ENCODE results near the gene RPTOR. TPM values are rescaled to one million over a fixed set of nuclear protein-coding genes. Genes with fewer than 3 reads are reported as not detected.

The RPTOR gene
- total RNA-seq, 1 experiment from 2014 or later = 27.0 TPM

GRCh38 chr17:80931421-80932265 is 387.0 kb downstream of the RPTOR start:
- H3K27ac ChIP-seq = no peak overlapping the region
- peaks cover 27% of the 10 kb centered on the region for H3K36me3 ChIP-seq
- no peak overlapping the region for H3K4me3 ChIP-seq

GRCh38 chr17:80935526-80935925 is 390.9 kb downstream of the RPTOR start:
- Histone ChIP-seq H3K4me1 (replicated peaks) (peaks cover 3% of the 10 kb centered on the region; the same call in 1 of the 2 replicates), H3K9me3 (replicated peaks) (no peaks in the 10 kb centered on the region)
- no peak for DNase-seq (ENCODE audit: low read depth in 1 of 2, low spot score in 2 of 2)

More at GRCh38 chr17:80931421-80932265, 387.0 kb downstream of the RPTOR start:
- H3K9me3 ChIP-seq (replicated peaks) = no peaks in the 10 kb centered on the region
- DNase-seq (ENCODE audit: low read depth in 1 of 2, low spot score in 2 of 2) = no peak
- H3K27me3 ChIP-seq (replicated peaks) = no peaks in the 10 kb centered on the region
- peaks cover 3% of the 10 kb centered on the region; the same call in 1 of the 2 replicates for H3K4me1 ChIP-seq (replicated peaks)

GRCh38 chr17:80936218-80936617 is 391.6 kb downstream of the RPTOR start:
- Histone ChIP-seq H3K9me3 (replicated peaks) (no peaks in the 10 kb centered on the region), H3K4me3 (no peak overlapping the region), H3K27ac (no peak overlapping the region), H3K36me3 (peaks cover 22% of the 10 kb centered on the region), H3K4me1 (replicated peaks) (peaks cover 3% of the 10 kb centered on the region; the same call in 1 of the 2 replicates), H3K27me3 (replicated peaks) (no peaks in the 10 kb centered on the region)
- no peak for DNase-seq (ENCODE audit: low read depth in 1 of 2, low spot score in 2 of 2)

More at GRCh38 chr17:80935526-80935925, 390.9 kb downstream of the RPTOR start:
- H3K27me3 ChIP-seq (replicated peaks) = no peaks in the 10 kb centered on the region
- peaks cover 22% of the 10 kb centered on the region for H3K36me3 ChIP-seq
- no peak overlapping the region for H3K27ac ChIP-seq
- H3K4me3 ChIP-seq = no peak overlapping the region

- DNase-seq (ENCODE audit: low read depth in 1 of 2, low spot score in 2 of 2) = no peak
These were observed 392.1 kb downstream of the RPTOR start for GRCh38 chr17:80936723-80937122.

GRCh38 chr17:80937462-80938381 is 393.1 kb downstream of the RPTOR start:
- no peak for DNase-seq (ENCODE audit: low read depth in 1 of 2, low spot score in 2 of 2)
- no peaks in the 10 kb centered on the region; the same call in 1 of the 2 replicates for H3K4me1 ChIP-seq (replicated peaks)
- H3K36me3 ChIP-seq = peaks cover 21% of the 10 kb centered on the region
- H3K4me3 ChIP-seq = no peak overlapping the region
- H3K9me3 ChIP-seq (replicated peaks) = no peaks in the 10 kb centered on the region
- H3K27ac ChIP-seq = no peak overlapping the region
- no peaks in the 10 kb centered on the region for H3K27me3 ChIP-seq (replicated peaks)

More at GRCh38 chr17:80936723-80937122, 392.1 kb downstream of the RPTOR start:
- H3K9me3 ChIP-seq (replicated peaks) = no peaks in the 10 kb centered on the region
- H3K36me3 ChIP-seq = peaks cover 24% of the 10 kb centered on the region
- no peaks in the 10 kb centered on the region; the same call in 1 of the 2 replicates for H3K4me1 ChIP-seq (replicated peaks)
- no peak overlapping the region for H3K4me3 ChIP-seq
- no peak overlapping the region for H3K27ac ChIP-seq
- no peaks in the 10 kb centered on the region for H3K27me3 ChIP-seq (replicated peaks)

- H3K27ac ChIP-seq = no peak overlapping the region
- no peak for DNase-seq (ENCODE audit: low read depth in 1 of 2, low spot score in 2 of 2)
- H3K4me3 ChIP-seq = no peak overlapping the region
- H3K4me1 ChIP-seq (replicated peaks) = no peaks in the 10 kb centered on the region; the same call in 1 of the 2 replicates
- H3K9me3 ChIP-seq (replicated peaks) = no peaks in the 10 kb centered on the region
- H3K27me3 ChIP-seq (replicated peaks) = no peaks in the 10 kb centered on the region
- peaks cover 27% of the 10 kb centered on the region for H3K36me3 ChIP-seq
These were observed 393.9 kb downstream of the RPTOR start for GRCh38 chr17:80938556-80938955.

- Histone ChIP-seq H3K4me1 (replicated peaks) (no peaks in the 10 kb centered on the region; the same call in 1 of the 2 replicates), H3K9me3 (replicated peaks) (no peaks in the 10 kb centered on the region), H3K36me3 (peaks cover 31% of the 10 kb centered on the region), H3K27ac (no peak overlapping the region), H3K27me3 (replicated peaks) (no peaks in the 10 kb centered on the region), H3K4me3 (no peak overlapping the region)
- DNase-seq (ENCODE audit: low read depth in 1 of 2, low spot score in 2 of 2) = no peak
These were observed 394.8 kb downstream of the RPTOR start for GRCh38 chr17:80939151-80940145.

GRCh38 chr17:80940171-80941123 is 395.8 kb downstream of the RPTOR start:
- peaks cover 31% of the 10 kb centered on the region for H3K36me3 ChIP-seq
- H3K27ac ChIP-seq = no peak overlapping the region
- H3K4me1 ChIP-seq (replicated peaks) = no peaks in the 10 kb centered on the region; the same call in 1 of the 2 replicates
- no peaks in the 10 kb centered on the region for H3K9me3 ChIP-seq (replicated peaks)
- no peak overlapping the region for H3K4me3 ChIP-seq
- DNase-seq (ENCODE audit: low read depth in 1 of 2, low spot score in 2 of 2) = no peak
- H3K27me3 ChIP-seq (replicated peaks) = no peaks in the 10 kb centered on the region

- Histone ChIP-seq H3K36me3 (peaks cover 37% of the 10 kb centered on the region), H3K27ac (no peak overlapping the region), H3K27me3 (replicated peaks) (no peaks in the 10 kb centered on the region), H3K4me3 (no peak overlapping the region), H3K4me1 (replicated peaks) (no peaks in the 10 kb centered on the region; the same call in 1 of the 2 replicates), H3K9me3 (replicated peaks) (no peaks in the 10 kb centered on the region)
- no peak for DNase-seq (ENCODE audit: low read depth in 1 of 2, low spot score in 2 of 2)
These were observed 396.5 kb downstream of the RPTOR start for GRCh38 chr17:80941171-80941570.

- no peak for DNase-seq (ENCODE audit: low read depth in 1 of 2, low spot score in 2 of 2)
- Histone ChIP-seq H3K27me3 (replicated peaks) (no peaks in the 10 kb centered on the region), H3K27ac (no peak overlapping the region), H3K4me3 (no peak overlapping the region), H3K9me3 (replicated peaks) (no peaks in the 10 kb centered on the region), H3K4me1 (replicated peaks) (no peaks in the 10 kb centered on the region), H3K36me3 (peaks cover 41% of the 10 kb centered on the region)
These were observed 397.2 kb downstream of the RPTOR start for GRCh38 chr17:80941743-80942422.

- no peaks in the 10 kb centered on the region for H3K27me3 ChIP-seq (replicated peaks)
- H3K4me1 ChIP-seq (replicated peaks) = no peaks in the 10 kb centered on the region
- no peak overlapping the region for H3K27ac ChIP-seq
- H3K9me3 ChIP-seq (replicated peaks) = no peaks in the 10 kb centered on the region
- H3K4me3 ChIP-seq = no peak overlapping the region
- H3K36me3 ChIP-seq = peaks cover 49% of the 10 kb centered on the region
- DNase-seq (ENCODE audit: low read depth in 1 of 2, low spot score in 2 of 2) = no peak
These were observed 398.0 kb downstream of the RPTOR start for GRCh38 chr17:80942423-80943345.

All from SJSA1 (cell line).